Measurements from ENCODE around the gene ARNT2.

ARNT2 gene

GRCh38 chr15:80474224-80475215, 70.3 kb downstream of the ARNT2 start:
- in situ Hi-C loops (cut with MboI; ENCODE audit: low sequenced_read_pairs, unreplicated experiment) = no loop called here
- DNase-seq (ENCODE audit: low spot score) = no peak
- TF ChIP-seq CTCF (IDR thresholded peaks at IDR 0.05; ENCODE audit: borderline replicate concordance, control extremely low read depth, extremely low read depth, insufficient read depth, missing control alignments) = no peak

GRCh38 chr15:80475572-80475971, 71.4 kb downstream of the ARNT2 start:
- in situ Hi-C loops (cut with MboI; ENCODE audit: low sequenced_read_pairs, unreplicated experiment) = no loop called here
- no peak for TF ChIP-seq CTCF (IDR thresholded peaks at IDR 0.05; ENCODE audit: borderline replicate concordance, control extremely low read depth, extremely low read depth, insufficient read depth, missing control alignments)
- no peak for DNase-seq (ENCODE audit: low spot score)

- TF ChIP-seq CTCF (IDR thresholded peaks at IDR 0.05; ENCODE audit: borderline replicate concordance, control extremely low read depth, extremely low read depth, insufficient read depth, missing control alignments) = no peak
- in situ Hi-C loops (cut with MboI; ENCODE audit: low sequenced_read_pairs, unreplicated experiment) = no loop called here
- no peak for DNase-seq (ENCODE audit: low spot score)
Observed at GRCh38 chr15:80476036-80476435, 71.9 kb downstream of the ARNT2 start.

GRCh38 chr15:80478075-80478474, 73.9 kb downstream of the ARNT2 start:
- DNase-seq (ENCODE audit: low spot score) = no peak
- in situ Hi-C loops (cut with MboI; ENCODE audit: low sequenced_read_pairs, unreplicated experiment) = no loop called here
- TF ChIP-seq CTCF (IDR thresholded peaks at IDR 0.05; ENCODE audit: borderline replicate concordance, control extremely low read depth, extremely low read depth, insufficient read depth, missing control alignments) = no peak

GRCh38 chr15:80479191-80479590, 75.0 kb downstream of the ARNT2 start:
- DNase-seq (ENCODE audit: low spot score) = no peak
- in situ Hi-C loops (cut with MboI; ENCODE audit: low sequenced_read_pairs, unreplicated experiment) = no loop called here
- no peak for TF ChIP-seq CTCF (IDR thresholded peaks at IDR 0.05; ENCODE audit: borderline replicate concordance, control extremely low read depth, extremely low read depth, insufficient read depth, missing control alignments)

GRCh38 chr15:80480171-80480811, 76.1 kb downstream of the ARNT2 start:
- in situ Hi-C loops (cut with MboI; ENCODE audit: low sequenced_read_pairs, unreplicated experiment) = no loop called here
- no peak for TF ChIP-seq CTCF (IDR thresholded peaks at IDR 0.05; ENCODE audit: borderline replicate concordance, control extremely low read depth, extremely low read depth, insufficient read depth, missing control alignments)

More at GRCh38 chr15:80480171-80480811, 76.1 kb downstream of the ARNT2 start:
- no peak for DNase-seq (ENCODE audit: low spot score)

Data from GM13976 (cell line).